ENCODE data around the gene CBARP.
"Not testable (repeated sequence)": the region's sequence is repeated elsewhere in the genome, so short reads cannot be mapped to it uniquely, and the experiment has no call there.

Gene CBARP

DNA sequence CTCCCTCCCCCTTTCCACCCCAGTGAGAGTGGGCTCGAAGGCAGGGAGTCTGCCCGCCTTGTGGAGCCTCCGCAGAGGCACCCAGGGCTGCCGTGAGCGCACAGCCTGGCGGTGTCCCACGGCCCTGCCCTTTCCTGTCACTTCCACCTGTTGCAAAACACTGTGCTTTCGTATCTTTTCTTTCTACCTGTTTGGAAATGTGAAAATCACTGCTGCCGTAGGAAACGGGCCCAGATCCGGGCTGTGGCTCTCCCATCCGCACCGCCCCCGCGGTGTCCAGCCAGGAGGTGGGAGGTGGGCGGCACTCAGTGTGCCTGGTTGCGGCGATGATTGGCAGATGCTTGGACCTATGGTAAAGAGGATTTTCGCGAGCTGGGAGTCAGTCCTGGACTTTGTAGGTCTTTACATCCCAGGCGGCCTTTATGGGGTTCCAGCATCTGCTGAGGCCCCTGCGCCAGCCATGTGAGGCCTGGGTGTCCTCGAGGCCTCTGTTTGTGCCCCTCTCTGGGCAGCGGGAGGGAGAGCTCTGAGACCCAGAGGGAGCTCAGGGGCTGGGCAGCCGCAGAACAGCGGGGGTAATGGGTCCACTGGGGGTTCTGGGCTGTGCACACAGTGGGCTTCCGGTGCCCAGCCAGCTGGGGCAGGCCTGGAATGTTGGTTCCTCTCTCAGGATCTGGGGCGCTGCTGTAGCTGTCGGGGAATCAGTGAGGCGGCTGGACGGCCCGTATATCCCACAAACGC is 26.1 kb downstream of the CBARP start:
- no peak for DNase-seq (ENCODE audit: extremely low read depth, low read depth)
- TF ChIP-seq, protein P1, sequence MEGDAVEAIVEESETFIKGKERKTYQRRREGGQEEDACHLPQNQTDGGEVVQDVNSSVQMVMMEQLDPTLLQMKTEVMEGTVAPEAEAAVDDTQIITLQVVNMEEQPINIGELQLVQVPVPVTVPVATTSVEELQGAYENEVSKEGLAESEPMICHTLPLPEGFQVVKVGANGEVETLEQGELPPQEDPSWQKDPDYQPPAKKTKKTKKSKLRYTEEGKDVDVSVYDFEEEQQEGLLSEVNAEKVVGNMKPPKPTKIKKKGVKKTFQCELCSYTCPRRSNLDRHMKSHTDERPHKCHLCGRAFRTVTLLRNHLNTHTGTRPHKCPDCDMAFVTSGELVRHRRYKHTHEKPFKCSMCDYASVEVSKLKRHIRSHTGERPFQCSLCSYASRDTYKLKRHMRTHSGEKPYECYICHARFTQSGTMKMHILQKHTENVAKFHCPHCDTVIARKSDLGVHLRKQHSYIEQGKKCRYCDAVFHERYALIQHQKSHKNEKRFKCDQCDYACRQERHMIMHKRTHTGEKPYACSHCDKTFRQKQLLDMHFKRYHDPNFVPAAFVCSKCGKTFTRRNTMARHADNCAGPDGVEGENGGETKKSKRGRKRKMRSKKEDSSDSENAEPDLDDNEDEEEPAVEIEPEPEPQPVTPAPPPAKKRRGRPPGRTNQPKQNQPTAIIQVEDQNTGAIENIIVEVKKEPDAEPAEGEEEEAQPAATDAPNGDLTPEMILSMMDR (IDR thresholded peaks at IDR 0.05; ENCODE audit: low read depth, low read length), result no peak

DNA sequence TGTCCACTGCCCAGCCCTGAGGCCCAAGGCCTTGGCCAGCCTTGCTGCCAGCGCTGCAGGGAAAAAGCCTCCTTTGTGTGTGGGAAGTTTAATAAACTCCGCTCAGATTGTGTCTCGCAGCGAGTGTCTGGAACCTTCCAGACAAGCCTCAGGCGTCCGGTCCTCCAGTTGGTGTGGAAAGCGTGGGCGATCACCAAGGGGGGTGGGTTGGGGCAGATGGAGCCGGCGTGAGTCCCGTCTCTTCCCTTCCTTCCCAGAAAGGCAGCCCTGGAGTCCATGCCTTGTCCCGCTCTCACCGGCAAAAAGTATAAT is 27.6 kb downstream of the CBARP start:
- TF ChIP-seq, protein P1 (IDR thresholded peaks at IDR 0.05; ENCODE audit: low read depth, low read length), result no peak

DNA sequence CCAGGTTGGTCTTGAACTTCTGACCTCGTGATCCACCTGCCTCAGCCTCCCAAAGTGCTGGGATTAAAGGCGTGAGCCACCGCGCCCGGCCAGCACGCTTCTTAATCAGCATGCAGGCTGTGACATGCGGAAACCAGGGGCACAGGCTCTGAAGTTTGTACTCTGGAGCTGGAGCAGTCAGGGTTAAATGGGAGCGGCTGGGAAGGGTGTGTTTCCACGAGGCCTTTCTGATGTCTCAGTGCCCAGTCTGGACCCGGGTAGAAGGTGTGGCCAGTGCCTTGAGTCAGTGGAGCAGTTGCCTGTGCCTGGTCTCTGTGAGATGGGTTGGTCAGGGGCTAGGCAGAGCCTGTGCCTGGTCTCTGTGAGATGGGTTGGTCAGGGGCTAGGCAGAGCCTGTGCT is 29.0 kb downstream of the CBARP start:
- not testable (repeated sequence) for DNase-seq (ENCODE audit: extremely low read depth, low read depth)

More for the DNA sequence above, 27.6 kb downstream of the CBARP start:
- no peak for DNase-seq (ENCODE audit: extremely low read depth, low read depth)

DNA sequence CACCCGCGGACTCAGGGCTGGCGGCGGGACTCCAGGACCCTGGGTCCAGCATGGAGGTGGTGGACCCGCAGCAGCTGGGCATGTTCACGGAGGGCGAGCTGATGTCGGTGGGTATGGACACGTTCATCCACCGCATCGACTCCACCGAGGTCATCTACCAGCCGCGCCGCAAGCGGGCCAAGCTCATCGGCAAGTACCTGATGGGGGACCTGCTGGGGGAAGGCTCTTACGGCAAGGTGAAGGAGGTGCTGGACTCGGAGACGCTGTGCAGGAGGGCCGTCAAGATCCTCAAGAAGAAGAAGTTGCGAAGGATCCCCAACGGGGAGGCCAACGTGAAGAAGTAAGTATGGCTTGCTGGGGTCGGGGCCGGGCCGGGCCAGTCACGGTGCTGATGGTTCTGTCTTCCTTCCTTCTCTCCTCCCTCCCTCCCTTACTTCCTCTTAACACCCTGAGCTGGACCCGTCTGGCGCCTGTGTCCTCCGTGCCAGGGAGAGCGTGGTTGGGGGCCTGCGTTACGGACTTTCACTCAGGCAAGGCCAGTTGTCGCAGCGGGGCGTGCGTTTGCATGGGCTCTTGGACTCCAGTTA is 30.8 kb downstream of the CBARP start:
- TF ChIP-seq, protein P1 (IDR thresholded peaks at IDR 0.05; ENCODE audit: low read depth, low read length), result no peak
- DNase-seq (ENCODE audit: extremely low read depth, low read depth), result no peak

DNA sequence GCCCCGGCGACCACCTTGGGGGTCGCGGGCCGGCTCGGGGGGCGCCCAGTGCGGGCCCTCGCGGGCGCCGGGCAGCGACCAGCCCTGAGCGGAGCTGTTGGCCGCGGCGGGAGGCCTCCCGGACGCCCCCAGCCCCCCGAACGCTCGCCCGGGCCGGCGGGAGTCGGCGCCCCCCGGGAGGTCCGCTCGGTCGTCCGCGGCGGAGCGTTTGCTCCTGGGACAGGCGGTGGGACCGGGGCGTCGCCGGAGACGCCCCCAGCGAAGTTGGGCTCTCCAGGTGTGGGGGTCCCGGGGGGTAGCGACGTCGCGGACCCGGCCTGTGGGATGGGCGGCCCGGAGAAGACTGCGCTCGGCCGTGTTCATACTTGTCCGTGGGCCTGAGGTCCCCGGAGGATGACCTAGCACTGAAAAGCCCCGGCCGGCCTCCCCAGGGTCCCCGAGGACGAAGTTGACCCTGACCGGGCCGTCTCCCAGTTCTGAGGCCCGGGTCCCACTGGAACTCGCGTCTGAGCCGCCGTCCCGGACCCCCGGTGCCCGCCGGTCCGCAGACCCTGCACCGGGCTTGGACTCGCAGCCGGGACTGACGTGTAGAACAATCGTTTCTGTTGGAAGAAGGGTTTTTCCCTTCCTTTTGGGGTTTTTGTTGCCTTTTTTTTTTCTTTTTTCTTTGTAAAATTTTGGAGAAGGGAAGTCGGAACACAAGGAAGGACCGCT is 31.5 kb downstream of the CBARP start:
- DNase-seq (ENCODE audit: extremely low read depth, low read depth), result no peak
- TF ChIP-seq, protein P1 (IDR thresholded peaks at IDR 0.05; ENCODE audit: low read depth, low read length), result no peak

DNA sequence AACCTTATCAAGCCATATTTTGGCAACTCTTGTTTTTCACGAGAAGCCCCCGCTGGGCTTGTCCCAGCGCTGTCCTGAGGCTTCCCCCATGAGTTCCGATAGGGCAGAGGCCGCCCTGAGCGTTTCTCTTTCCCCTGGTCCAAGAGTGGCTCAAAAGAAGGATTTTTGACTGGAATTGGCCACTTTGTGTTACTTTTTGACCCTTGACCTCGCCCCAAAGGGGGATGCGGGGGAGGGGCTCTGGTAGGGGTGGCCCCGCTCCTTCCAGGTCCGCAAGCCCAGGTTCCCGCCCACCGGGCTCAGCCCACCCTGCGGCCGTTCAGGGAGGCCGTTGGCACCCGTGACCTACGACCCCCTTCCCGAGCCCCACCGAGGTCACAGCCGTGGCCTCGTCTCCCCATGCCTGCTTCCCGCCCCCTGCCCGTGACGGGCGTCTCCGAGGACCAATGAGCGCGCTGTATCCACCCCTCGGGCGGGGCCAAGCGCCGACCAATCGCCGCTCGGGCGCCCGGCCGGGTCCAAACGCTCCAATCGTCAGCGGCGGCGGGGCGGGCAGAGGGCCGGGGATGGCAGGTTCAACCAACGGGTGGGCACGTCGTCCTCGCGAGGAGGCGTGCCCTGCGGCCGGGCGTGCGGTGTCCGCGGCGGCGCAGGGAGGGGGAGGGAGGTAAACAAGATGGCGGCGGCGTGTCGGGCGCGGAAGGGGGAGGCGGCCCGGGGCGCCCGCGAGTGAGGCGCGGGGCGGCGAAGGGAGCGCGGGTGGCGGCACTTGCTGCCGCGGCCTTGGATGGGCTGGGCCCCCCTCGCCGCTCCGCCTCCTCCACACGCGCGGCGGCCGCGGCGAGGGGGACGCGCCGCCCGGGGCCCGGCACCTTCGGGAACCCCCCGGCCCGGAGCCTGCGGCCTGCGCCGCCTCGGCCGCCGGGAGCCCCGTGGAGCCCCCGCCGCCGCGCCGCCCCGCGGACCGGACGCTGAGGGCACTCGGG is 32.4 kb downstream of the CBARP start, which contains the start of gene STK11:
TSS of gene STK11 (plus strand) at position 665 of the 986 bp plus-strand sequence. CDS start 1,136 bp downstream, outside the sequence.
- TF ChIP-seq, protein P1 (IDR thresholded peaks at IDR 0.05; ENCODE audit: low read depth, low read length), result no peak
- DNase-seq (ENCODE audit: extremely low read depth, low read depth), result peak; percentile 93

DNA sequence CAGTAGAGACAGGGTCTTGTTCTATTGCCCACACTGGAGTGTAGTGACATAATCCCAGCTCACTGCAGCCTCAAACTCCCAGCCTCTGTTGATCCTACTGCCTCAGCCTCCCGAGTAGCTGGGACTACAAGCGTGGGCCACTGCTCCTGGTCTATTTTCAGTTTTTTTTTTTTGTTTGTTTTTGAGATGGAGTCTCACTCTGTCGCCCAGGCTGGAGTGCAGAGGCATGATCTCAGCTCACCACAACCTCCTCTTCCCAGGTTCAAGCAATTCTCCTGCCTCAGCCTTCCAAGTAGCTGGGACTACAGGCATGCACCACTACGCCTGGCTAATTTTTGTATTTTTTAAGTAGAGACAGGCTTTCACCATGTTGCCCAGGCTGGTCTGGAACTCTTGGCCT is 37.2 kb downstream of the CBARP start:
- DNase-seq (ENCODE audit: extremely low read depth, low read depth), result not testable (repeated sequence)
